Activated effector memory CD4-positive, alpha-beta T cell treated with Interleukin-2 at 50 U/mL for 16 hours (primary cell): ENCODE measurements around the gene SPATA32.

Source experiments
- DNase-seq: peaks from one replicate; pipeline ENCODE4 v3.0.0-alpha.2; 2020

Gene SPATA32

DNA sequence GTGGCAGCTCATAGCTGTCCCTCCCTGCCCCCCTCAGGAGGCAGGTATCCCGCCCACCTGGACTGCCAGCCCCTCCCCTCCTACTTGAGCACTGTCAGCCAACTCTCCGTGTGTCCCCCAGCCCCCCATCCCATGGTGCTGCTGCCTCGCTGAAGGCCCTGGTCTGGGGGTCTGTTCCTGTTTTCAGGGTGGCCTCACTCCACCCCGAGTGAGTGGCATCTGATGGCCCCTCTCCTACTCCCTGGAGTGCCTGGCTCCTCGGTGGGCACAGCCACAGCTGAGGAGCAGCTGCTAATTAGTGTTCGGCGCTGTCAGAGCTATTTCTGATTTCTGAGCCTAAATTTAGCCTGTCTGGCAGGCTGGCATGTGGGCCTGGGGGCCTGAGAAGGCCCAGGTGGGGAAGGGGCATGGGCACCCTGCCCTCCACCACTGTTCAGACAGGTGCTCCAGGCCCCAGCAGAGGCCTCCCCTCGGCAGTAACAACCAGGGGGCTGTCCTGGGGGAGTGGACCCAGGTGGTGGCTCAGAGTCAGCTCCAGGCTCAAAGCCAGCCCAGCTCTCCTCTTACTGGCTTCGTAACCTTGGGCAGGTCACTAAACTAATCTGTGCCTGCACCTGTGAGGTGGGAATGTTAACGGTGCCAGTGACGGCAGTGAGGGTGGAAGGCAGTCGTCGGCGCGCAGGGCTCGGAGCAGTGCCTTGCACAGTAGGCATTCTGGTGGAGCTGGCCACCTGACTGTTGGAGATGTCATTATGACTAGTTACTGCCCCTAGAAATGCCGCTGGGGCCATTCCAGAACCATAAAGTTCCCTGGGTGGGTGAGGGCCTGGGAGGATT is 33.8 kb downstream of the SPATA32 start:
- DNase-seq, result no peak

DNA sequence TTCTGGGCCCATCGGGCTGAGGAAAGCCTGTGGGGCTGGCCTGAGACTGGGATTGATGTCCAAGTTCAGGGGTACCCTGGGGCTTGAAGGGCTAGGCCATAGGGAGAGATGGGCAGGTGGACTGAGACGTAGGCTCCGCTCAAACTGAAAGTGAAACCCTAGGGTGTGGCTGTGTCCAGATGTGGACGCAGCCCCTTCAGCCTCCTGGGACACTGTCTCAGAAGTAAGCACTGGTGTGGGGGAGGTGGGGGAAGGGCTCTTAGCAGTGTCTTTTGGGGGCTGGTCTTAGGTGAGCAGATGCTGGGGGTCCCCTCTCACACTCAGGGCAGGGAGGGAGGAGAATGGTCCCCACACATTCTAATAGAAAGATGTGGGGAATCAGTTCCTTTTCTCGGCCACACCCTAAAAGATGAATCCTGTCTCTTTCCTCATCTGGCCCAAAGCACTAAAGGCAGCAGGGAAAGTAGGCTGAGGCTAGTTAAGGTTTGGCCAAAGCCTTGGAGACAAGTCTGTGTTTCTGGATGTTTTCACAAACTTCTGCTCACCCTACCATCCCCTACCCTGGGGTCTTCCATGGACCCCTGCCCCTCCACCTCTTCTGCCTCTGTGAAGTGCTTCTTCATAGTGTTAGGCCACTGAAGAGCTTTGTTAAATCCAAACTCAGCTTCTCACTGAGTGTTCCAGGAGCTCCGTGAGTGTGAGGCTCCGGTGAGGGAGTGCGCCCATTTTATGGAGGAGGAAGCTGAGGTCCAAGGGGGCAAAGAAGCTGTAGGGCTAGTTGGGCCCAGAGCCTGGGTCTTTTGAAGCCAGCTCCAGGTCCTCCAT is 34.6 kb downstream of the SPATA32 start:
- DNase-seq, result no peak

DNA sequence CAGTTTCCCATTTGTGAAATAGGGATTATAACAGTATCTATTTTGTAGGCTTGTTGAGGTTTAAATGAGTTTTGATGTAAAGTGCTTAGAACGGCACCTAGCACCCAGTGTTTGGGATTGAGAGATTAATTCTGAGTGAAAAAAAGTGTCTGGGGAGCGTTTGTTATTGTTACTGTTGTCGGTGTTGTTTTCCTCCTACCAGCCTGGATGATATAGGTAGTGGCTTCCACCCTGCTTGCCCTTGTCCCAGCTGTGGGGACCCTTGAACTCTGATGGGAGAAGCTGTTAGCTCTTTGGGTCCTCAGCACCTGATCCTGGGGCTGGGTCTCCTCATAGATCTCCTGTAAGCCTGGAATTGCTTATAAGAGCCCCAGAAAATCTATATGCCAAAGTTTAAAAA is 35.3 kb downstream of the SPATA32 start:
- DNase-seq, result no peak

DNA sequence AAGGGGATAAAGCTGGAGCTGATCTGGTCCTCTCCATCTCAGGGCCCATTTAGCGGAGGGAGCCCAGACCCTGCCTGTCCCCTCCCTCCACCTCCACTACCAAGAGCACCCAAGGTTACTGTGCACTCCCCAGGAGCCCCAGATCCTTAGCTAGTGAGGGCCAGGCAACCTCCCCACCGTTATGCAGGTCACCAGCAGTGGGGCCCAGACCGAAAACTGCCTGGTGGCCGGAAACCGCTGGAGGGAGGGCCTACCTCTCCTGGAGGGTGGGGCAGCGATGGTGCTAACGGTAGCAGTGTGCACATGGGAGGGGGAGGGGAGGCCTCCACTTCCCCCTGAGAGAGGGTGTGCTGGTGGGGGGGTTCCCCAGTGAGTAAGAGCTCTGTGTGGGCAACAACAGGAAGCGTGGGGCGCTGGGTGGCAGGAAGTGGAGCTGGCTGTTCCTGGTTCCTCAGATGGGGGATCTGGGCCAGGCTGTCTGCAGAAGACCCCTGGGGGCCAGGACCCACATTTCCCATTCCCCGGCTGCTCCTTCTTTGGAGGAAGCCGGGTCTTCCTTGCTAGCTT is 35.8 kb downstream of the SPATA32 start:
- DNase-seq, result peak; percentile 95

DNA sequence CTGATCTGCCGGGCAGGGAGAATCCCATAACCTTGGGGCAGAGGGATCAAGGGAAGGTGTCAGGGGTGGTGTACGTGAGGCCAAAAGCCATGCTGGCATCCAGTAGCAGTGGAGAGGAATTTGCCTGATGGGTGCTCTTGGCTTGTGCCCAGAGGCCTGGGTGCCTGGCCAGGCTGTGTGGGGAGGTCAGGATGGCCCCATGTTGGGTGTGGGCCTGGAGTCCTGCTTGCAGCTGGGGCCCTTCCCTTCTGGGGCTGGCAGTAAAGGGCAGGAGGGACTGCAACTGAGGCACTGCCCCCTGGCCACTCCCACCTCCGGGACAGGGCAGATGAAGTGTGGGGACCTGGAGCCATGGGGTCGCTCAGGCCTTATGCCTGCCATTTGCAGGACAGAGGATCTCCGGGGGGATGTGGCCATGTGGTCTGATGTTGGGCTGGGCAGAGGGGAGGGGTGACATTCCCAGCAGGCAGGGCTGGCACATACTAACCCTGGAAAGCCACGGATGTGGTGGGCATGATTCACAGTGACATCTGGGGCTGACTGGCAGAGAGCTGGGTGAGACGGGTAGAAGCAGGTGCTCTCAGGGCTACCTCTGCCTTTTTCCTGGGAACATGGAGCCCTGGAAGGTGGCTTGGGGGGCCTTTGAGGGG is 36.7 kb downstream of the SPATA32 start:
- no peak for DNase-seq

DNA sequence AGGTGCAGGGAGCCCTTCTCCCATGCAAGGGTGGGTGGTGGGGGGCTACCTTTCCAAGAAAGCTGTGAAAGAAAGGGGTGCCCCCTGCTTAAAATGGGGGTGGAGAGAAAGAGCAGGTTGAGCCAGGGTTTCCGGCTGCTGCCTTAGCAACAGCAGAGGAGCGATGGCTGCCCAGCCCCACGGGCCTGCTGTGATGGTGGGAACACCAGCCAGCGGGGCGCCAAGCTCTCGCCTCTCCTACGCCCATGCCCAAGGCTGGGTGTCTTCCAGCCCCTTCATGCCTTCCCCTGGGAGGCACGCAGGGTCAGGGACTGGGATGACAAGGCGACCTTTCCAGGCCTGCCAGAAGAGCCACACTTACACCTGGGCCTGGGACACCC is 37.2 kb downstream of the SPATA32 start:
- DNase-seq, result no peak

DNA sequence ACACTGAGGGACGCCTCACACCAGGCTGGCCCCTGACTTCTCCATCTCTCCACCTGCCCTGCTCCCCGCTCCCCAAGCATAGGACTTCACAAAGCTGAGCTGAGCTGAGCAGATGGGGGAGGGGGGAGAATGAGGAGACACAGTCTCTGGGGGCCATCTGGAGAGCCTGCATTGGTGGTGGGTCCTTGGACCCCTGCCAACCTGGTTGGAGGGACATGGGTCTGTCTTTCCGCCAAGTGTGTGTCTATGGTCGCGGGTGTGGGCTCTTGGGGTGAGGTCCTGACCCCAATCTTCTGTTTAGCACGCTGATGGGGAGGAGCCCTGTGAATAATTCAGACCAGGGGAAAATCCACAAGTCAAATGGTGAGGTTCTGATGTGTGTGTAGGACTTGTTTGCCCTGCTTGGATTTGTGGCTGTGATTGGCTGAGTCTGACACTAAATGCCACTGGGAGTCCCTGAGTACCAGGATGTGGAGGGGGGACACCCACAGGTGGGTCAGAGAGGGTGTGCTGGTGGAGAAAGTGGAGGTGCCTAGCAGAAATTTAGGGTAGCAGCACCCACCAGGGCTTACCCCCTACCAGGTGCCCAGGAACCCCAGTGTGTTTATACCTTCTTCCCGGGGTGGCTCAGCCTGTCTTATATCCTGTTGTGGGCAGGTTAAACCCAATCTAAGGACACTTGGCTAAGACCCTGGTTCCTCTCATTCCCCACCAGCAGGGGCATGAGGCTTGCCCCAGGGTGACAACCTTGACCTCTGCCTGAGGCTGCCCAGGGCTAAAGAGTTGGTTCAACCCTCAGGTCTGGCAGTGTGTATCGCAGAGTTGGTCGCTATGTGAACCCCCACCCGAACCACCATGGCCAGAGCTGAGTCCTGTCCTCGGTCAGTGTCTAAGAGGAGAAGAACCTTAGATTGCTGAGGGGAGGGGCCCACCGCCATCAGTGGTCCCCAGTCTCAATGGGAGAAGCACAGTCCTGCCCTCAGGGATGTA is 38.1 kb downstream of the SPATA32 start:
- no peak for DNase-seq

DNA sequence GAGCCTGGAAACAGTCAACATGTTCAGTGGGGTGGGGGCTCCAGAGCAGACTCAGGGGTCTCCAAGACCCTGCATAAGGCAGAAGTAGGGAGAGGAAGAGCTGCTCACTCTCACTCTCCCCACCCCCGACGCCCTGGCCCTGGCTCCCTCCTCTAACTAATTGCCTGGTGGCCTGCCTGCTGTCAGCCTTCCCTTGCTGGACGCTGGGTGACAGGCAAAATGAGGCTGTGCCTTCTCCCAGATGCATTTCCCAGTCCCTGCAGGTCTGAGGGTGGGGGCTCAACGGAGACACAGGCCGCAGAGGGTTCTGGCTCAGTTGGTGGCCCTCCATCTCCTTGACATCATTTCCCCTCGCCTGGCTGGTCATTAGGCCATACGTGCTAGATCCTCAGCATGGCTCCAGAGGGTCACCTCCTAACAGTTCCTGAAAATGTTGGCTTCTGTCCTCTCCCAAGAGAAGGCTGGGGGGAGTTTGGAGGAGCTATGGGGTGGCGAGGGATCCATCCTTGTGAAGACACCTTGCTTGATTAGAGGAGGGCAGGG is 38.8 kb downstream of the SPATA32 start:
- DNase-seq, result no peak

DNA sequence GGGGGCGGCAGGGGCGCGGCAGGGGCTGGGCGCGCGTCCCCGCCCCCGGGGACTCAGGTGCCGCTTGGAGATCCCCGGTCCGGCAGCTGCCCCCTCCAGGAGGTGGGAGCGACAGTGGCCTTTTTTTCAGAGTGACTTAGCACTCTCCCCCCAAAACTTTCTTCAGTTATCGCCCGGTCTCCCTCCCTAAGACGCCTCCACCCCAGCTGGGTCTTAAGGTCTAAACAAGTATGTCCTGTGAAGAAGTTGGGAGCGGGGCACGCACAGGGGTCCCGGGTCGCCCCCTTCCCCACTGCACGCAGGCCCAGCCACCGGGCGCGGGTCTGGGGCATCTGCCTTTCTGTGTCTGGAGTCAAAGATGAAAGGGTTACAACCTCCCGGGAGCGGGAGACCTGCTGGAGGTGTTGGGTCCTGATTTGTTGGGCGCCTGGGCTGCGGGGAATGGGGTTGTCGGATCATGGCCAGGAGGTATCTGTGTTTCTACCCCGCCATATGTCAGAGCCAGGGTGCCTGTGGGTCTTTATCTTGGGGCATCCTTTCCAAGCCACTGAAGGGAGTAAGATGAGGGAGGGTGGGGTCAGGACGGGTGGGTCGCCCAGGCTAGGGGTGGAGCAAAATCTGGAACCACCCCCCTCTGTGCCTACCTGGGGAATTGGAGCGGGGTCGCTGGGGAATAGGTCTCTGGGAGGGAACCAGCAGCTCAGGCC is 39.5 kb downstream of the SPATA32 start:
- no peak for DNase-seq

DNA sequence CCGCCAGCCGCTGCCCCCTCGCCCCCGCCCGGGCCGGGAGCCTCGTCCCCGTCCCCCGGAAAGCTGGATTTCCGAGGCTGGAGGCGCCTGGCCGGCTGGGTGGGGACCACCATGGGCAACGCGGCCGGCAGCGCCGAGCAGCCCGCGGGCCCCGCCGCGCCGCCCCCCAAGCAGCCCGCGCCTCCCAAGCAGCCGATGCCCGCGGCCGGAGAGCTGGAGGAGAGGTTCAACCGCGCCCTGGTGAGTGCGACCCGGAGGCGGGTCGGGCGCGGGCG is 39.9 kb downstream of the SPATA32 start:
- no peak for DNase-seq

DNA sequence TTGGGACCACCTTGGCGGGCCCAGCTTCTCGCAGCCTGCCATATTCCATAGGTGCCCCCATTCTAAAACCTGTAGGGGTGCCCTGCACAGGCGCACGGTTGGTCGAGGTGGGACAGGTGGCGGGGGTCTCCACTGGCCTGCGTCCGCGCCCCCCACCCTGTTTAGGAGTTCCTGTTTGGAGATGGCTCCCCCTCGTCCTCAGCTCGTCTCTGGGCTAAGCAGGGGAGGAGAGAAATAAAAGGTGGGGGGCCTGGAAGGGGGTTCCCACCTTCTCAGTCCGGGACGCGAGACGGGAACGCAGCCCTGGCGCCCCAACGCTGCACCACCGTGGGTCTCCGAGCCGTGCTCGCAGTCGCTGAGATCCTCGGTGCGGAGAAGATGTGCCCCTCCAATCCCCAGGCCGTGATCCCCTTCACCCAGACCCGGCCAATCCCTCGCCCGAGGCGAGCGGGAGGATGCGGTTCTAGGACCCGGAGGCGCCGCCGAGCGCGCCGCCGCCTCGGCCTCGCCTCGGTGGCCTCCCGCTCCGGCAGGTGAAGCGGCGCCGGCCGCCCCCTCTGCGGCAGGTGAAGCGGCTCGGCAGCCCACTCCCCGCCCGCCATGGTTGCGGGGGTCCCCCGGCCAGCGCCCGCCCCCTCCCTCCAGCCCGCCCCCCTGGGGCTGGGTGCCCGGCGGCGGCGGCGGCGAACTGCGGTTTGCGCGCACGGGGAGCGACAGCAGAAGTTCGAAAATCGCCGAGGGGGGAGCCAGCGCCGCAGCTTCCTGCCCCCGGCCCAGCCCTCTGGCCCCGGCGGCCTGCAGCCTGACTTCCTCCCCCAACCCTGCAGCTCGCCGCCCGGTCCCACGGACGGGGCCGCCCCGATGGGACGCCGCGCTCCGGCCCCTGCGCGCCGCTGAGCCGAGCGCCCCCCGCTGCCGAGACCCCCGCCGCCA is 40.5 kb downstream of the SPATA32 start, which contains the start of gene FMNL1:
TSS of gene FMNL1 (plus strand) at position 805 of the 933 bp plus-strand sequence. CDS start 240 bp downstream, outside the sequence.
- peak; percentile 61 for DNase-seq

DNA sequence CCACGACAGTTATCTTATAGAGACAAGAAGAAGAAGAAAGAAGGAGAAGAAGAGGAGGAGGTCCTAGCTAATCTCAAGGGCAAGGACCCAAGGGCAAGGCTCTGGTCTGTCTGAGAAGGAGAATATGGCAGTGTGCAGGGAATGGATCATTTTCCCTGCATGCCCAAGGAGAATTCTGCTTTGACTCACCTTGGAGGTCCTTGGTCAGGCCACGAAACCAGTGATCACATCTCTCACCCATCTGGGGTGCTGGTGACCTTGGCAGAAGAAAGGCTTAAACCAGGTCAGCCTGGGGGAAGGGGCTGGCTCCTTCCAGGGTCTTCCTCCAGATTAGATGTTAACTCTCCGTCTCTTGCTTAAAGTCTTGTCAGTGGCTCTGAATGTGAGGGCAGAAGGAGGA is 41.8 kb downstream of the SPATA32 start:
- DNase-seq, result no peak

DNA sequence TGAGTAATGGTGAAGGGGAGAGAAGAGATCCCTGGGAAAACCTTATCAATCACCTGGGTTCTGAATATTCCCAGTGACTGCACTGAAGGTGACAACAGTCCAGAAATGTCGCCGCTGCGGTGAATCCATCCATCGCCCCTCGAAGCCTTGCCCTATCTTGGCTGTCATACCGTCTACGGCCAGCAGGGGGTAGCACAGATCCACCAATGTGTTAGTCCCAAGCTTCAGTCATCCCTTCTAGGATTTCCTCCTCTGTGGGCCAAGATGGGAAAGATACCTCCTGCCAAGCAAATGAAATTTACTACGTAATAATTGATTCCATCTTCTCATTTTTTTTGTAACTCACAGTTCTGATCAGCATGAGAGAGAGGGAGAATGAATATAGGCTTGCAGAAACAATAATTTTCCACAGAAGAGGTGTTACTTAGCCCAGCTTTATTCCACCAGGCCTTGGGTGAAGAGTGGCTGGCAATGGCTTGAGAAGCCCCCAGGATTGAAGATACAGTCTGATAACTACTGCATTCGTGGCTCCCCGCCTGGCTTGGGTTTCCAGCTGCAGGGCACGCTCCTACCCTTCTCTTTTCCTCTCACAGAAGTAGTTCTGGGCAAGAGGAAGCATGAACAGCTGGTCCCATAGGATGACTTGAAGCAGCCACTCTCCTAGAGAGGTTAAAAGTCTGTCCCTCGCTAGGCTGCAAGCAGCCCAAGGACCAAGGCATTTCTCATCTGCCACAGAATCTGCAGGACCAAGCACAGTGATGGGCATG is 42.8 kb downstream of the SPATA32 start:
- DNase-seq, result peak; percentile 73
